ENCODE data around the gene SSB. TPM values are rescaled to one million over a fixed set of nuclear protein-coding genes. Genes with fewer than 3 reads are reported as not detected.

Gene SSB
- total and polyA plus RNA-seq, 4 donors, result 58.0 to 116 (median 71.3) TPM

GRCh38 chr2:169860149-169860548, 61.5 kb downstream of the SSB start:
- H3K4me3 ChIP-seq, result no peak overlapping the region
- no peak overlapping the region for H3K27ac ChIP-seq (ENCODE audit: low read depth in 1 of 2, low read length in 1 of 2)
- DNase-seq (no peak), ATAC-seq (ENCODE audit: insufficient read depth, low FRiP score) (no peak)
- H3K27me3 ChIP-seq (ENCODE audit: control insufficient read depth in 3 of 3, insufficient read depth in 3 of 3, low read length in 2 of 3), result no peaks in the 10 kb centered on the region
- 94 to 98% methylated on average over 4 of the region's 4 CpGs for WGBS, 2 donors
- H3K9me3 ChIP-seq (ENCODE audit: control insufficient read depth in 4 of 4, insufficient read depth in 3 of 4, low read length in 3 of 4), result no peaks in the 10 kb centered on the region
- H3K4me1 ChIP-seq (ENCODE audit: control insufficient read depth in 5 of 5, insufficient read depth in 5 of 5, low read length in 5 of 5), result peaks cover 0 to 12% (median 0%) of the 10 kb centered on the region in 5 donors
- H3K9ac ChIP-seq (ENCODE audit: insufficient read depth in 1 of 2, low read length in 2 of 2), result no peak overlapping the region
- TF ChIP-seq, protein P1, sequence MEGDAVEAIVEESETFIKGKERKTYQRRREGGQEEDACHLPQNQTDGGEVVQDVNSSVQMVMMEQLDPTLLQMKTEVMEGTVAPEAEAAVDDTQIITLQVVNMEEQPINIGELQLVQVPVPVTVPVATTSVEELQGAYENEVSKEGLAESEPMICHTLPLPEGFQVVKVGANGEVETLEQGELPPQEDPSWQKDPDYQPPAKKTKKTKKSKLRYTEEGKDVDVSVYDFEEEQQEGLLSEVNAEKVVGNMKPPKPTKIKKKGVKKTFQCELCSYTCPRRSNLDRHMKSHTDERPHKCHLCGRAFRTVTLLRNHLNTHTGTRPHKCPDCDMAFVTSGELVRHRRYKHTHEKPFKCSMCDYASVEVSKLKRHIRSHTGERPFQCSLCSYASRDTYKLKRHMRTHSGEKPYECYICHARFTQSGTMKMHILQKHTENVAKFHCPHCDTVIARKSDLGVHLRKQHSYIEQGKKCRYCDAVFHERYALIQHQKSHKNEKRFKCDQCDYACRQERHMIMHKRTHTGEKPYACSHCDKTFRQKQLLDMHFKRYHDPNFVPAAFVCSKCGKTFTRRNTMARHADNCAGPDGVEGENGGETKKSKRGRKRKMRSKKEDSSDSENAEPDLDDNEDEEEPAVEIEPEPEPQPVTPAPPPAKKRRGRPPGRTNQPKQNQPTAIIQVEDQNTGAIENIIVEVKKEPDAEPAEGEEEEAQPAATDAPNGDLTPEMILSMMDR (IDR thresholded peaks at IDR 0.05; ENCODE audit: control extremely low read depth, extremely low read depth), result no peak
- peaks cover 0 to 3% (median 0%) of the 10 kb centered on the region in 4 donors for H3K36me3 ChIP-seq (ENCODE audit: control insufficient read depth in 4 of 4, insufficient read depth in 4 of 4, low read length in 4 of 4)

Other genes with a start within 250 kb of the SSB start
- 10 to 100 TPM; 22.0 to 40.1 TPM for gene FASTKD1, start 225.0 kb upstream of the SSB start, total RNA-seq
- 10 to 100 TPM; 10.4 to 38.1 TPM for gene FASTKD1, start 225.0 kb upstream of the SSB start, polyA plus RNA-seq
- gene PPIG, start 214.5 kb upstream of the SSB start, total RNA-seq, result 10 to 100 TPM; 40.9 to 56.1 TPM
- gene PPIG, start 214.5 kb upstream of the SSB start, polyA plus RNA-seq, result 10 to 100 TPM; 26.2 to 55.5 TPM
- 1 to 10 TPM; 3.3 to 7.2 TPM for gene CFAP210, start 104.5 kb upstream of the SSB start, total RNA-seq
- 1 to 10 TPM; 1.2 to 3.3 TPM for gene CFAP210, start 104.5 kb upstream of the SSB start, polyA plus RNA-seq
- 10 to 100 TPM in 1 of 2 donors, 1 to 10 TPM in 1; 3.6 to 12.6 TPM for gene PHOSPHO2, start 104.4 kb upstream of the SSB start, total RNA-seq
- 1 to 10 TPM; 1.9 to 2.1 TPM for gene PHOSPHO2, start 104.4 kb upstream of the SSB start, polyA plus RNA-seq
- gene KLHL23, start 65.0 kb upstream of the SSB start, total RNA-seq, result 10 to 100 TPM in 1 of 2 donors, 1 to 10 TPM in 1; 6.8 to 37.7 TPM
- gene KLHL23, start 65.0 kb upstream of the SSB start, polyA plus RNA-seq, result 1 to 10 TPM; 3.5 to 6.1 TPM
- 10 to 100 TPM; 29.2 to 32.5 TPM for gene METTL5, start 26.0 kb downstream of the SSB start, total RNA-seq
- 10 to 100 TPM; 33.5 to 59.0 TPM for gene METTL5, start 26.0 kb downstream of the SSB start, polyA plus RNA-seq
- 100 to 1,000 TPM in 1 of 2 donors, 10 to 100 TPM in 1; 35.9 to 137 TPM for gene UBR3, start 28.6 kb downstream of the SSB start, total RNA-seq
- gene UBR3, start 28.6 kb downstream of the SSB start, polyA plus RNA-seq, result 10 to 100 TPM in 1 of 2 donors, 1 to 10 TPM in 1; 9.5 to 15.5 TPM

Data from lung (tissue), 12 donors.